Effector memory CD8-positive, alpha-beta T cell (primary cell): ENCODE results near the gene CMBL.
"Not testable (repeated sequence)": the region's sequence is repeated elsewhere in the genome, so short reads cannot be mapped to it uniquely, and the experiment has no call there.

Experiments used
- ATAC-seq: fragments of 150-1000 bp; cut with Tn5 transposase; replicated peaks from 2 replicates; pipeline ENCODE4 v1.10.0; 2021; ENCODE audit warnings: mild to moderate bottlenecking, moderate library complexity
- DNase-seq, 3 experiments: peaks; one replicate each; pipeline ENCODE4 v3.0.0; 2021
- H3K27ac Mint-ChIP-seq, 2 donors: one replicate each; pipeline ENCODE4 v1.8.0; 2022; ENCODE audit warnings: mild to moderate bottlenecking in 2 of 2, mixed read lengths in 2 of 2, moderate library complexity in 2 of 2
- H3K27me3 Mint-ChIP-seq, 2 donors: one replicate each; pipeline ENCODE4 v1.8.0; 2022; ENCODE audit warnings: mixed read lengths in 2 of 2
- H3K36me3 Mint-ChIP-seq: one replicate; pipeline ENCODE4 v1.8.0; 2022; ENCODE audit warnings: mild to moderate bottlenecking, moderate library complexity, mixed read lengths; ENCODE audit not compliant: insufficient read depth
- H3K4me1 Mint-ChIP-seq, 2 donors: one replicate each; pipeline ENCODE4 v1.8.0; 2022; ENCODE audit warnings: low read depth in 2 of 2, mixed read lengths in 2 of 2
- H3K4me3 Mint-ChIP-seq, 2 donors: one replicate each; pipeline ENCODE4 v1.8.0; 2022; ENCODE audit warnings: mild to moderate bottlenecking in 2 of 2, mixed read lengths in 2 of 2, moderate library complexity in 2 of 2
- H3K9me3 Mint-ChIP-seq, 2 donors: one replicate each; pipeline ENCODE4 v1.8.0; 2022; ENCODE audit warnings: mixed read lengths in 2 of 2

The CMBL gene

GRCh38 chr5:10262121-10262774 lies 45.5 kb downstream of the CMBL start:
- Mint-ChIP-seq H3K27ac (no peak overlapping the region), H3K9me3 (no peaks in the 10 kb centered on the region), H3K4me1 (peaks cover 7% of the 10 kb centered on the region in 2 donors), H3K36me3 (peaks cover 77% of the 10 kb centered on the region), H3K27me3 (no peaks in the 10 kb centered on the region), H3K4me3 (no peak overlapping the region)
- DNase-seq (no peak), ATAC-seq (no peak)

- DNase-seq, result no peak
- Mint-ChIP-seq H3K27ac (no peak overlapping the region), H3K27me3 (no peaks in the 10 kb centered on the region), H3K36me3 (peaks cover 88% of the 10 kb centered on the region), H3K9me3 (no peaks in the 10 kb centered on the region), H3K4me1 (peaks cover 7% of the 10 kb centered on the region in 2 donors), H3K4me3 (no peak overlapping the region)
- no peak for ATAC-seq
Observed at GRCh38 chr5:10261065-10261464, 46.6 kb downstream of the CMBL start.

DNA sequence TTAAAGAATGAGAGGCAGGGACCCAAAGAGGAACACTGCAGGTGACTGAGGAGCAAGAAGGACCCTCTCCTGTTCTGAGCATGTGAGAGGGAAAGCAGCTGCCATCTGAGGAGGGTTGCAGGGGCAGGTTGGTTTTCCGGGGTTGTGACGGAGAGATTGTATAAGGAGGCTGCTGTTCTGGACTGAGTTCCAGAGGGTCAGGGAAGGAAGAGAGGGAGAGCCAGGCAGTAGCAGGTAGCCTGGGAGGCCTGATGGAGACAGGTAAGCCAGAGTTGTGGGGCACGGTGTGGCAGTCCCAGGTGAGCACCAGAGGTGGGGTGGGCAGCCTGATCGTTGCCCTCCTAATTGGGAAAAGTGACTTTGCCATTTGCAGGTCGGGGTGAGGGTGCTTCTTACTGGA lies 47.8 kb downstream of the CMBL start:
- DNase-seq (no peak), ATAC-seq (no peak)
- H3K36me3 Mint-ChIP-seq, result peaks cover 94% of the 10 kb centered on the region
- H3K27ac Mint-ChIP-seq, result peak overlapping the region in 1 of 2 donors; percentile 38
- peaks cover 7 to 14% of the 10 kb centered on the region in 2 donors for H3K4me1 Mint-ChIP-seq
- no peak overlapping the region for H3K4me3 Mint-ChIP-seq
- no peaks in the 10 kb centered on the region for H3K27me3 Mint-ChIP-seq
- H3K9me3 Mint-ChIP-seq, result no peaks in the 10 kb centered on the region

GRCh38 chr5:10257870-10258269 lies 49.8 kb downstream of the CMBL start:
- Mint-ChIP-seq H3K27ac (peak overlapping the region; percentile 17 to 53), H3K4me1 (peaks cover 9 to 30% of the 10 kb centered on the region in 2 donors), H3K9me3 (no peaks in the 10 kb centered on the region), H3K36me3 (peaks cover 80% of the 10 kb centered on the region), H3K4me3 (no peak overlapping the region), H3K27me3 (no peaks in the 10 kb centered on the region)
- ATAC-seq (no peak), DNase-seq (no peak)

DNA sequence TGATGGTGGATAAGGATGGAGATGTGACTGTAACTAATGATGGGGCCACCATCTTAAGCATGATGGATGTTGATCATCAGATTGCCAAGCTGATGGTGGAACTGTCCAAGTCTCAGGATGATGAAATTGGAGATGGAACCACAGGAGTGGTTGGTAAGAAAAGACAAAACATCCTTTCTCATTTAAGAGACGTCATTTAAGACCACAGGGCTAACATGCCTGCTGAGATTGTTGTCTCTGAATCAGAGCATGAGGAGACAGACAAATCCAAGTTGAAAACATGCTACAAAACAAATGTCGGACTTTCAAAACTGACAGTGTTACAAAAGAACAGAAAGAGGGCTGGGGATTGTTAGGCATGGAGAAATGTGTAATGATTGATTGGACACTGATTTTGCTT lies 53.0 kb downstream of the CMBL start:
- Mint-ChIP-seq H3K36me3 (peaks cover 58% of the 10 kb centered on the region), H3K27ac (peak overlapping the region in 1 of 2 donors; percentile 32), H3K9me3 (no peaks in the 10 kb centered on the region), H3K4me1 (peaks cover 20 to 42% of the 10 kb centered on the region in 2 donors), H3K27me3 (no peaks in the 10 kb centered on the region), H3K4me3 (no peak overlapping the region)
- ATAC-seq (no peak), DNase-seq (no peak)

- H3K4me3 Mint-ChIP-seq, result no peak overlapping the region
- peaks cover 22 to 47% of the 10 kb centered on the region in 2 donors for H3K4me1 Mint-ChIP-seq
- H3K36me3 Mint-ChIP-seq, result peaks cover 56% of the 10 kb centered on the region
- H3K27me3 Mint-ChIP-seq, result no peaks in the 10 kb centered on the region
- no peak for ATAC-seq
- DNase-seq, result no peak
- H3K9me3 Mint-ChIP-seq, result no peaks in the 10 kb centered on the region
- H3K27ac Mint-ChIP-seq, result peak overlapping the region; percentile 38 to 80
Observed at GRCh38 chr5:10253390-10253789, 54.3 kb downstream of the CMBL start.

GRCh38 chr5:10251405-10251804 lies 56.3 kb downstream of the CMBL start:
- ATAC-seq (no peak), DNase-seq (no peak)
- no peaks in the 10 kb centered on the region for H3K9me3 Mint-ChIP-seq
- peak overlapping the region; percentile 99 to 100 for H3K27ac Mint-ChIP-seq
- peaks cover 28 to 48% of the 10 kb centered on the region in 2 donors for H3K4me1 Mint-ChIP-seq
- H3K4me3 Mint-ChIP-seq, result peak overlapping the region; percentile 86 to 90
- H3K27me3 Mint-ChIP-seq, result no peaks in the 10 kb centered on the region
- H3K36me3 Mint-ChIP-seq, result peaks cover 36% of the 10 kb centered on the region

DNA sequence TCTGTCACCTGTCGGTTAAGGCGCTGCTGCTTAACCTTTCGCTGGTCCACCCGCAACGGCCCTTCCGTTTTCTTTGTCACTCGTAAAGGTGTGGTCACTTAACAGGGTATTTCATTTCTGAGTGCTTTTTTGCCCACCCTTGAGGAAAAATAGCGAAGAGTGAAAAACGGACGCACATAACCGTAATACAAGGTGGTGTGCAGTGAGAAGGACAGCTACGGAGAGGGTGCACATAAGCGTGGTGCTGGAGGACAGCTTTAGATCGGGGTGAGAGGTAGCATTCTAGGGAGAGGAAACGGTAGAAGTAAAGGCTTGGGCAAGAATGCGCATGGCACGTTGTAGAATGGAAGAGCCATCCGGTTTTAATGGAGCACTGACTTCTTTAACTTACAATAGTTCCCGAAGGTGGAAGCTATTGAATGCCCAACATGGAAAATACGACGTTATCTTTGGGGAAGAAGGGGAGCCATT lies 56.9 kb downstream of the CMBL start:
- DNase-seq, result peak; percentile 2 to 20 (median 11)
- no peaks in the 10 kb centered on the region for H3K9me3 Mint-ChIP-seq
- peak; percentile 27 for ATAC-seq
- no peaks in the 10 kb centered on the region for H3K27me3 Mint-ChIP-seq
- peaks cover 31% of the 10 kb centered on the region for H3K36me3 Mint-ChIP-seq
- peak overlapping the region; percentile 99 to 100 for H3K27ac Mint-ChIP-seq
- H3K4me3 Mint-ChIP-seq, result peak overlapping the region; percentile 86 to 90
- peaks cover 28 to 45% of the 10 kb centered on the region in 2 donors for H3K4me1 Mint-ChIP-seq

- Mint-ChIP-seq H3K4me3 (peak within 1 kb of the TSS; percentile 86 to 90), H3K27ac (peak within 1 kb of the TSS; percentile 99 to 100), H3K36me3 (peaks cover 24% of the 10 kb centered on the region), H3K27me3 (no peaks in the 10 kb centered on the region), H3K4me1 (peaks cover 28 to 43% of the 10 kb centered on the region in 2 donors), H3K9me3 (no peaks in the 10 kb centered on the region)
- DNase-seq, result peak; percentile 86 to 90 (median 88)
- ATAC-seq, result peak; percentile 83
Observed at GRCh38 chr5:10249948-10250805, 57.5 kb downstream of the CMBL start, which contains the start of gene CCT5. Gene CCT5 (plus strand): TSS chr5:10250280. CDS start chr5:10250341, 61 bp downstream.

DNA sequence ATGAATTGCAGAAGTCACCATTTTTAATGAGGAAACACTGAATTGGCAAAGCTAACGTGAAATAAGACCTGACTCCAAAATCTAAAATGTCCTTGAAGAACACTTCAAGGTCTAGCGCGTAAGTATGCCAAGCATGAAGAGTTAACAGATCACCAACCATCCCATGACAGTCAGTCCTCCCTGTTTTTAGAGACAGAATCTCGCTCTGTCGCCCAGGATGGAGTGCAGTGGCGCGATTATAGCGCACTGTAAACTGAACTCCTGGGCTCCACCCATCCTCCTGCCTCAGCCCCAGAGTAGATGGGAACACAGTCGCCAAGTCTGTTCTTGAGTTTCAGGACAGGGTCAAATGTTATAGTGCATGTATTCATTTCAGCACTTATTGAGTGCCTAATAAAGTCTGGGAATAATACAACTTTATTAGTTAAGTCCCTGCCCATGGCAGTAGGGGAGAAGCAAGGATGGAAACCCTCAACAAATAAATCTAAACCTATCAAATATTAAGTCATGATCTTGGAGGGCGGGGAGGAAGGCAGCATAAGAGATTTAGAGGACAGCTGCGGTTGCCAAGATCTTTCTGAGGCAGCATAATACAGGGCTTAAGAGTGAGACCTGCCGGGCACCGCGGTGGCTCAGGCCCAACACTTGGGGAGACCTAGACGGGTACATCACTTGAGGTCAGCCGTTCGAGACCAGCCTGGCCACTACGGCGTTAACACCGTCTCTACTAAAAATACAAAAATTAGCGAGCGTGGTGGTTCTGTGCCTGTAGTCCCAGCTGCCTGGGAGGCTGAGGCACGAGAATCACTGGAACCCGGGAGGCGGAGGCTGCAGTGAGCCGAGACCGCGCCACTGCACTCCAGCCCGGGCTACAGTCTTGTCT lies 59.1 kb downstream of the CMBL start:
- H3K27ac Mint-ChIP-seq, result peak overlapping the region; percentile 99 to 100
- peaks cover 15% of the 10 kb centered on the region for H3K36me3 Mint-ChIP-seq
- ATAC-seq (no peak), DNase-seq (no peak)
- H3K4me3 Mint-ChIP-seq, result peak overlapping the region; percentile 86 to 90
- peaks cover 25 to 30% of the 10 kb centered on the region in 2 donors for H3K4me1 Mint-ChIP-seq
- no peaks in the 10 kb centered on the region for H3K27me3 Mint-ChIP-seq
- no peaks in the 10 kb centered on the region for H3K9me3 Mint-ChIP-seq

- not testable (repeated sequence) for H3K27ac Mint-ChIP-seq, H3K4me3 Mint-ChIP-seq, H3K9me3 Mint-ChIP-seq, H3K27me3 Mint-ChIP-seq, DNase-seq, ATAC-seq
- H3K4me1 Mint-ChIP-seq, result peaks cover 24 to 25% of the 10 kb centered on the region in 2 donors
- H3K36me3 Mint-ChIP-seq, result peaks cover 15% of the 10 kb centered on the region
Observed at GRCh38 chr5:10247217-10247616, 60.5 kb downstream of the CMBL start.

DNA sequence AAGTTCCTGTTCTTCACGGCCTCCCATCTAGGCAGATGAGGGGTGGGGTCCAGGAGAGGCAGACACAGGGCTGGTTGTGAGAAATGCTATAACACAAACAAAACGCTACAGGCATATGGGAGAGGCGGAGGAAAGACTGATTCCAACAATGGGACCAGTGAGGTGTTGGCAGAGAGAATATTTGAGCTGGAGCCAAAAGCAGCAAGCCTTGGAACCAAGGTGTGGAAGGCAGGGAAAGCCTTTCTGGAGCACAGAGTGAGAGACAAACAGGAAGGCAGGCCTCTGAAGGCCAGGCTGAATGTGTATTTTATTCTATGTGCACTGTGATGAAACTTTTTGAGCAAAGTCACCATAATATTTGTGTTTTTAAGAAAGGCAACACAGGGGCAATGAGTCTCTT lies 60.9 kb downstream of the CMBL start:
- Mint-ChIP-seq H3K4me1 (peaks cover 20 to 22% of the 10 kb centered on the region in 2 donors), H3K27ac (no peak overlapping the region), H3K27me3 (no peaks in the 10 kb centered on the region), H3K36me3 (peaks cover 15% of the 10 kb centered on the region), H3K9me3 (no peaks in the 10 kb centered on the region), H3K4me3 (no peak overlapping the region)
- ATAC-seq (no peak), DNase-seq (no peak)
